ENCODE measurements around the gene MKX.
"Not testable (repeated sequence)": the region's sequence is repeated elsewhere in the genome, so short reads cannot be mapped to it uniquely, and the experiment has no call there.

The MKX gene

GRCh38 chr10:27688991-27689390 lies 56.6 kb downstream of the MKX start:
- no peak for DNase-seq

GRCh38 chr10:27688276-27688675 lies 57.3 kb downstream of the MKX start:
- DNase-seq, result no peak

DNA sequence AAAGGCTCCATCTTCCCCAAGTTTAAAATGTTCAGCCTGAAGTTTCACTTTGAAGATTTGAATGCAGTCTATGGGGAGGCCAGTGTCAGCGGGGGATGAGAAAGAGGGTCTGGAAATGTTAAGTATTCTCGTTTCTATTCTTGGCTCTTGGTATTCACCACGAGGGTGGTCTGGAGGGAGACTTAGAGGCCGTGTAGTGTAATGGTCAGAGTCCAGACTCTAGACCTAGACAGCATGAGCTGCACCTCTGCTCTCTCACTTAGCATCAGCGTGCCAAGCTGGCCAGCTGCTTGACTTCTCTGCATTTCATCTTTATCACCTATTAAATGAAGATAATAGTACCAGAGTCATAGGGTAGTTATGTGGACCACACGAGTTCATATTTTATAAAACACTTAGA lies 57.9 kb downstream of the MKX start:
- no peak for DNase-seq

DNA sequence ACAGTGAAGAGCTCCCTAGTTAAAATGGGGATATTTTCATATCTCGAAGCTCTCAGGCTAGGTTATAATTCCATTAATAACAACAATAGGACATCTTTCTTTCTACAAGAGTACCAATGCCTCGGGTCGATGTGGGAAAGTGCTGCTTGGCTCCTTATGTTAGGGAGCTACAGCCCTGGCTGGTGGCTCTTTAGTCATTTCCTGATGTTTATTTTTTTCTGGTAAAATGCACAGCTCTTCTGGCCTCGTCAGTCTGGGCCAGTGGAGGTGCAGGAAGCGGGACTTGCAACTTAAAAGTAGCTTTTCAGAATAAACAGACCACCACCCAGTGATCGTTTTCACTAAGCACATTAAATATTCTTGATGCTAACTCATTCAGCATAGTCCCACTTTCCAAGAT lies 58.3 kb downstream of the MKX start:
- no peak for DNase-seq

GRCh38 chr10:27685681-27686080 lies 59.9 kb downstream of the MKX start:
- DNase-seq, result no peak

DNA sequence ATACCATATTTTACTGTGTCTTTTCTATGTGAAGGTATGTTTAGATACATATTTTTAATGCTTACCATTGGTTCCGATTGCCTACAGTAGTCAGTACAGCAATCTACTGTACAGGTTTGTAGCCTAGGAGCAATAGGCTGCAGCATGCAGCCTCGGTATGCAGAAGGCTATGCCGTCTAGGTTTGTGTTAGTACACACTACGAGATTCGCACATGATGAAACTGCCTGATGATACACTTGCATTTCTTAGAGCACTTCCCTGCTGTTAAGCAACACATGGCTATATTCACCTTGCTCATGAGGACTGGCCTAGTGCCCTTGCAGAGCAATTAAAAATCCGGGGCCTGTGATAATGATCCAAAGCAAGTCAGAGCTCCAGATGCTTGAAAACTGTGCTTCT lies 62.4 kb downstream of the MKX start:
- no peak for DNase-seq

DNA sequence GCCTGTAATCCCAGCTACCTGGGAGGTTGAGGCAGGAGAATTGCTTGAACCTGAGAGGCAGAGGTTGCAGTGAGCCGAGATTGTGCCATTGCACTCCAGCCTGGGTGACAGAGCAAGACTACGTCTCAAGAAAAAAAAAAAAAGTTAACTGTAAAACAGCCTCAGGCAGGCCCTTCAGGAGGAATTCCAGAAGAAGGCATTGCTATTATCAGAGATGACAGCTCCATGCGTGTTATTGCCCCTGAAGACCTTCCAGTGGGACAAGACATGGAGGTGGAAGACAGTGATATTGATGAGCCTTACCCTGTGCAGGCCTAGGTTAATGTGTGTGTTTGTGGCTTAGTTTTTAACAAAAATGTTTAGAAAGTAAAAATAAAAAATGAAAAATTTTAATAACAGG lies 63.8 kb downstream of the MKX start:
- DNase-seq, result not testable (repeated sequence)

- DNase-seq, result no peak
Observed at GRCh38 chr10:27680691-27681605, 64.7 kb downstream of the MKX start.

DNA sequence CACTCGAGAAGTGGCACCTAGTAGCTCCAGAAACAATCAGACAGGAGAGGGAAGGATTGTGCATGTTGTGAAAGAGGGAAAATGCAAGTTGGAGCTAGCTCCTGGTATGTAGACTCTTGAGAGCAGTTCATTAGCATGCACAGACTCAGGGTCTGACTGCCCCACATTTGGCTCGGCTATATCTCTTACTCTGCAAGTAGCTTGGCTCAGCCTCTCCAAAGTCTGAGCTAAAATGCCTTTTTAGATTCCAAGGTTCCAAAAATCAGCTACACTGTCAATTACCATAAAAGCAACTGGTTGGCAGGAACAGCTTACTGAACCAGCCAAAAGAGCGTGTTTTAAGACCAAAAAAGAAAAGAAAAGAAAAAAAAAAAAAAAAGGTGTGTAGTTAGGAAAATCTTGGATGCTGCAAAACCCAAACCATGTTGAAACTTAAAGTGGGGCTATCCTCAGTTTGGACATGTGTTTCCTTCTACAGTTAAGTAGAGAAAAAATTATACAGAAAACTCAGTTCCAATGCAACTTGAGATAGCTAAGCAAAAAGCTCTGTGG lies 65.5 kb downstream of the MKX start:
- no peak for DNase-seq

DNA sequence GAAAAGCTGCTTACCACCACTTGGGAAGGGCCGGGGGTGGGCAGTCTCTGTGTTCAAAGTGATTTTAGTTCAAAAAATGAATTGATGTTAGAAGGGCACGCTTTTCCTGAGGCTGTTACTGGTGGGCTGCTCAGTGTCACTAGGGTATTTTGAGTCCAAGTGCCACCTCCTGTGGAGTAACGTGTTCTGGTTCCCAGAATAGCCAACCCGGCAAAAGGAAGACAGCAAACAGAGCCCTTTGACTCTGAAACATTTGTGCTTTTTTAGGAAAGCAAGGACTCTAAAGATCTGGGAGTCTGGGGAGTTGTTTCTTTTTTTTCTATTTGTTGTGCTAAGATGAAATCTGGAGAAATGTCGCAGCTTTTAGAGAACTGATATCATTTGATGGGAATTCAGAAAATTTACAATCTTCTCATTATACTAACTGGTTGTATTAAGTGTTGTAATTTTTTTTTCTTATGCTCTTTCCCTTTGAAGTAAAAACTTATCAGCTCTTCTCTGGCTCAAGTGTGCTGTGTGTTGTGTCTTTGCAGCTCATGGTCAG lies 66.2 kb downstream of the MKX start:
- no peak for DNase-seq

- DNase-seq, result no peak
Observed at GRCh38 chr10:27678166-27678565, 67.5 kb downstream of the MKX start.

DNA sequence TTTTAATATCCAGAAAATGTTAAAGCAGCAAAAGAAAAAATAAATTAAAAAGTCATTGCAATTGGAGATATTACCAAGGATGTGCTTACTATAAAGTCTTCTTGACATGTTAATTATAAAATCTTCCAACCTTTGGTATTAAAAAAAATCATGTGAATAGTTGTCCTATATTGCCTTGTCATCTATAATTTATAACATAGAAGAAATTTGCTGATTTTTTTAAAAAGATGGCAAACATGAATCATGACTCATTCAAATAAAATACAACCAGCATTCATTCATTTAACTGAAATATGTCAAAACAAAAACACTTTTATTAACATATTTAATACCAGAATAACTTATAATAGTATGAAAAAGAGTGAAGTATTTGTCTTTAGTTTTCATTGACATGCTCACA lies 72.6 kb downstream of the MKX start:
- no peak for DNase-seq

- DNase-seq, result no peak
Observed at GRCh38 chr10:27671821-27672220, 73.8 kb downstream of the MKX start.

- no peak for DNase-seq
Observed at GRCh38 chr10:27664461-27664860, 81.2 kb downstream of the MKX start.

DNA sequence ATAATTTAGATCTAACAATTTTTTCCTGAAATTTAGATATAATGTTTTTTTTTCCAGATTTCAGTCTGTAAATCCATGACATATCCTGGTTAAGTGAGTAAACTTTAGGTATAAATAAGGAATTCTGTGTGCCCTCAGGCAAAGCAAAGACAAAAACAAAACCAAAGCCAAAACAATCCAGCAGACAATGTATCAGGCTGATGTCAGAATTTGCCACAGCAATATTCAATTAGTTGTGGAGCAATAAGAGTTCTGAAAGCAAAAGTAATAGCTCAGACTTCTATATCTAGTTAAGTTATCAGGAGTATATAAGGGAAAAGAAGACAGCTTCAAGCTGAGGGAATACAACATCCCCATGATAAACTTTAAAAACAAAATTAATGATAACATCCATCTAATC lies 82.0 kb downstream of the MKX start:
- no peak for DNase-seq

DNA sequence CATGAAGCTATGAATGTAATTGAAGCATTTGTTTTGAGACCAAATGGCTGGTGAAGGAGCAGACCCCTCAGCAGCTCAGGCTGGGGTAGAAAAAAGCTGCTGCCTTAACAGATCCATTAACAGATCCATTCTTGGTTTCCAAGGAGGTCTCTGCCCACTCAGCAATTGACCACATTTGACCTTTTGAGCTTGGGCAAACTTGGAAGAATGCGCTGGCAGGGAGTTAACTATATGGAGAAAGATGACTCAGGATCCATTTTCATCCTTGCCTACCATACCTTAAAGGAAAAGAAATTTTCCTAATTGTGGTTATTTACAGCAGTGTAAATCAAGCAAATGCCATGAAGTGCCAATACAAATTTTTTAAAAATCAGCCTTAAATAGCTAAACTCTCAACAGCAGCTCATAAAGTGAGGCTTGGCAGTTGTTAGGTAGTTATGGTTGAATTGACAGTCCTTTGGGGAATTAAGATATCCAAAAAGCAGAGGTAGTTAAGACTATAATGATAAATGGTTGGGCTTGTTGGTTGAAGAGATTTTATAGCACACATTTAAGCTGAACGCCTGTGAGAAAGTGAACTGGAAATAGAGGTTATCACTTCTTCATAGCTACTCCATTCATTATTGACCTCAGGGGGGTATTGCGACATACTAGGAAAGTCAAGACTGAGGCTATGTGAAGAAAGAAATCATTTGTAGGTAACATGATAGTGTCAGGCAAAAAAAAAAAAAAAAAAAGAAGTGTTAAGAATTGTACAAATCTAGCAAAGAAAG lies 83.9 kb downstream of the MKX start:
- no peak for DNase-seq

DNA sequence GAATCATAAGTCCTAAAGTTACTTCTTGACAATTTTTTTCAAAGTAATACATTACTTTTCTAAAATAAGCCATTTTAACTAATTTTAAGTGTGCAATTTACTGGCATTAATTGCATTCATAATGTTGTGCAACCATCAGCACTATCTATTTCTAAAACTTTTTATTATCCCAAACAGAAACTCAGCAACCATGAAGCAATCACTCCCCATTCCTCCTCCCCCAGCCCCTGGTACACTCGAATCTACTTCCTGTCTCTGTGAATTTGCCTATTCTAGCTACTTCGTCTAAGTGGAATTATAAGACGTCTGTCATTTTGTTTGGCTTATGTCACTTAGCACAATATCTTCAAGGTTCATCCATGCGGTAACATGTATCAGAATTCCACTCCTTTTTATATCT lies 84.9 kb downstream of the MKX start:
- no peak for DNase-seq

- DNase-seq, result no peak
Observed at GRCh38 chr10:27660268-27660667, 85.4 kb downstream of the MKX start.

DNA sequence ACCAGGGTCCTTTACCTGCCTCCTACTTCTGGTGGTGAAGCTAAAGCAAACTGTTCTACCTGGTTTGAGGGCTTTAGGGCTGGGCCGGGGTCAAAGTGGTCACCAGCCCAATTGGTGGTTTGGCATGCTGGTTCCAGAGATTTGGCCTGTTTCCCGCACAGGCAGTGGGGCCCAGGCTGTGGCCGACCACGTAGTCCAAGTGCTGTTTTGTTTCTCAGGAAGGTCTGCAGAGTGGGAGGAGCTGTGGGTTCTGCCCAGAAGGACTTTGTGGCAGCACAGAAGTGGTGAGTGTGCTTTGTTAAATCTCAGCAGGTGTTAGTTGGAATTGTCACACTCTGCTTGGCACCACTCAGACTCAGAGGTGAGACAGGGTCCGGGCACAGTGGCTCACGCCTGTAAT lies 85.8 kb downstream of the MKX start:
- no peak for DNase-seq

GRCh38 chr10:27658788-27659187 lies 86.8 kb downstream of the MKX start:
- no peak for DNase-seq

DNA sequence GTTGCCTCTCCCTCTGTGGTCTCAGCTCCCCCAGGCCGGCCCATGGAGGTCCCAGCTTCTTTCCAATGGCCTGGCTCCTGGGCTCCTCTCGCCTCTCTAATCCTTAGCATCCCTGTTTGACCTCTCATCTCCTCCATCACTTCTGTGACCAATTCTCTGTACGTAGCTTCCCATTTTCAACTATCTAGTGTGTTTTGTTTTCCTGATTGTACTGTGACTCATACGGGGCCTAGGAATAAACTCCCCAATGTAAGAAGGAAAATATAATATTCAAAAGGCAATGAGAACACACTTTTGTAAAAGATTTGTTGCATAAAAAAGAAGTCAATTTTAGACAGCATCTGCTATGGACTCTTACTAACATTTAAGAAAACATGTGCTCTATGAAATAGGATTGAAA lies 90.3 kb downstream of the MKX start:
- DNase-seq, result no peak

DNA sequence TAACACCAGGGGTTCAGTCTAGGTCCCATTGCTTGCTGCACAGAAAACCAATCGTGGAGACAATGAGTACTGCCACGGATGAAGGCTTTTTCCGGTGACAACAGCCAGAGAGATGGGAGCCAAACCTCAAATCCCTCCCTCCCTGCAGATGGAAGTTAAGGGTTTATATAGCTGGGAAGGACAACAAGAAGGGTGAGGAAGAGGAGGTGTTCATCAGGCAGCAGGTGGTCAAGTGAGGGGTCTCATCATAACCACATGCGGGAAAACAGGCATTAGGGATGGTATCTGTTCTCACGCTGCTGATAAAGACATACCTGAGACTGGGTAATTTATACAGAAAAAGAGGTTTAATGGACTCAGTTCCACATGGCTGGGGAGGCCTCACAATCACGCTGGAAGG lies 91.3 kb downstream of the MKX start:
- DNase-seq, result no peak

GRCh38 chr10:27646604-27647175 lies 98.9 kb downstream of the MKX start:
- no peak for DNase-seq
